ENCODE data around the gene CNRIP1. TPM values are rescaled to one million over a fixed set of nuclear protein-coding genes. Genes with fewer than 3 reads are reported as not detected.

The CNRIP1 gene, protein sequence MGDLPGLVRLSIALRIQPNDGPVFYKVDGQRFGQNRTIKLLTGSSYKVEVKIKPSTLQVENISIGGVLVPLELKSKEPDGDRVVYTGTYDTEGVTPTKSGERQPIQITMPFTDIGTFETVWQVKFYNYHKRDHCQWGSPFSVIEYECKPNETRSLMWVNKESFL
- total RNA-seq = under 1 TPM in 3 of 5 donors, not detected in 2; 0.53 to 0.63 (median 0.59) TPM
- total RNA-seq (2013) = not detected
- total RNA-seq = 0 to 1.1 (median 0.12) reads per million in 29 experiments

DNA sequence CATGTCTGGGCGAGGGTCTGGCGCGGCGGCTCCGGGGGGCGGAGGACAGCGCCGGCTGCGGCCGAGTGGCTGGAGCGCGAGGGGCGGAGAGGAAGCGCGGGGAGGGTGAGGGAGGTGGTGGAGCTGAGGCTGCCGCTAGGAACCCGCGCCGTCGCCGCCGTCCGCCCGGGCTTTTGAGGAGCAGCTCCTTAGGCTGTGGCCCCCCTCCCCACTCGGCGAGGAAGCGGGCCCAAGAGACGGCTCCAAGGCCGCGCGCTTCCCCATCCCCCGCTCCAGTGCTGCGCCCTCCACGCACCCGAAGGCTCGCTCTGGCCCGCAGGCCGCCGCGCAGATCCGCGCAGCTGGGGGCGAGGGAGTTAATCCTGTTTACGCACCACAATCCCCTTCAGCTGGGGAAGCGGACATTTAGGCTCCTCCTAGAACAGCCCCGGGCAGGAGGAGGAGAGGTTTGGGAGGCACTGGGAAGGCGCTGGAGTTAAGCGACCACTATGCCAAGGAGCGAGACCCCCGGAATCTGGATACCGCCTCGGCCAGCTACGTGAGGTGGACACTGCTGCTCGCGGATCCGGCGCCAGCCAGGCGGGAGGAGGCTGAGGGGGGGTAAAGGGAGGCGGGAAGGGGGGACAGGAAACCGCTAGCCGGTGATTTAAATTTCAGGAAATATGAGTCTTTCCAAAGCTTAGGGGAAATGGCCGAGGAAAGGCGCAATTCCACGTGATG is at the start of gene CNRIP1:
Gene CNRIP1, minus strand, starts transcription at position 552 of the 720 bp plus-strand sequence. Its CDS starts 549 bp downstream, at position 3.
- no peaks in the 10 kb centered on the region for H3K36me3 ChIP-seq (ENCODE audit: control insufficient read depth in 2 of 2, extremely low read depth in 1 of 2, insufficient read depth in 1 of 2, low read length in 1 of 2)
- peaks cover 0 to 15% of the 10 kb centered on the region in 2 experiments for H3K4me1 ChIP-seq (ENCODE audit: control insufficient read depth in 1 of 2, extremely low read depth in 1 of 2, insufficient read depth in 2 of 2, low read length in 2 of 2)
- peak within 1 kb of the TSS; percentile 57 to 75 (median 67) for H3K4me3 Mint-ChIP-seq
- peaks cover 4 to 26% of the 10 kb centered on the region in 2 experiments for H3K27me3 ChIP-seq (replicated peaks in 1 of 2; ENCODE audit: control insufficient read depth in 2 of 2, extremely low read depth in 1 of 2, insufficient read depth in 2 of 2, low read length in 1 of 2)
- peak within 1 kb of the TSS; percentile 31 to 64 for H3K4me3 ChIP-seq (ENCODE audit: control insufficient read depth in 1 of 2, extremely low read depth in 1 of 2, low read length in 1 of 2)
- DNase-seq = peak in 4 of 35 experiments; percentile 5 to 12 (median 9)
- H3K27me3 Mint-ChIP-seq = peaks cover 49 to 51% of the 10 kb centered on the region in 2 donors
- H3K9me3 Mint-ChIP-seq = peaks cover 0 to 2% (median 1%) of the 10 kb centered on the region in 3 donors
- peaks cover 0 to 14% (median 9%) of the 10 kb centered on the region in 3 donors for H3K4me1 Mint-ChIP-seq
- no peaks in the 10 kb centered on the region for H3K36me3 Mint-ChIP-seq
- no peaks in the 10 kb centered on the region for H3K9me3 ChIP-seq
- POLR2A ChIA-PET = no interaction called here
- H3K27ac ChIP-seq (ENCODE audit: low read length) = no peak within 1 kb of the TSS
- CTCF ChIA-PET = no interaction called here
- 1% methylated on average over 51 of the region's 64 CpGs for WGBS (ENCODE audit: insufficient coverage)
- ATAC-seq (replicated peaks in 1 of 4) = peak in 2 of 4 experiments; percentile 24 to 37
- peak within 1 kb of the TSS in 1 of 2 donors; percentile 46 for H3K27ac Mint-ChIP-seq

DNA sequence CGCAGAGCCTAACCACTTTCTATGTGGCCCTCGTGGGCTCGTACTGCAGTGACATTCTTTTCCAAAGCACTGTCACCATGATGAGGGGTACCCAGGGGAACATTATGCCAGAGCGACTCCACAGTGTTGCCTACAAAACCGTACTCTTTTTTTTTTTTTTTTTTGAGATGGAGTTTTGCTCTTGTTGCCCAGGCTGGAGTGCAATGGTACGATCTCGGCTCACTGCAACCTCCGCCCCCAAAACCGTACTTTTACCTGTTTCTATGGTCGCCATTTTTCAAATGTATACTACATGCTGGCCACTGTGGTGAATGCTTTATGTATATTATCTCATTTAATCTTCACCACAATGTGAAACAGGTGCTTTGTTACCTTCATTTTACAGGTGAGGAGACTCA is 49.6 kb upstream of the CNRIP1 start:
- Histone ChIP-seq H3K4me1 (ENCODE audit: control insufficient read depth in 1 of 2, extremely low read depth in 1 of 2, insufficient read depth in 2 of 2, low read length in 2 of 2) (peaks cover 4 to 14% of the 10 kb centered on the region in 2 experiments), H3K27me3 (replicated peaks in 1 of 2; ENCODE audit: control insufficient read depth in 2 of 2, extremely low read depth in 1 of 2, insufficient read depth in 2 of 2, low read length in 1 of 2) (no peaks in the 10 kb centered on the region), H3K27ac (ENCODE audit: low read length) (peak overlapping the region; percentile 29), H3K36me3 (ENCODE audit: control insufficient read depth in 2 of 2, extremely low read depth in 1 of 2, insufficient read depth in 1 of 2, low read length in 1 of 2) (no peaks in the 10 kb centered on the region), H3K9me3 (no peaks in the 10 kb centered on the region), H3K4me3 (ENCODE audit: control insufficient read depth in 1 of 2, extremely low read depth in 1 of 2, low read length in 1 of 2) (no peak overlapping the region)
- ATAC-seq (replicated peaks in 1 of 4) = no peak
- Mint-ChIP-seq H3K4me1 (peaks cover 0 to 46% (median 16%) of the 10 kb centered on the region in 3 donors), H3K36me3 (peaks cover 7% of the 10 kb centered on the region), H3K27ac (no peak overlapping the region), H3K9me3 (peaks cover 0 to 6% (median 5%) of the 10 kb centered on the region in 3 donors), H3K4me3 (no peak overlapping the region), H3K27me3 (no peaks in the 10 kb centered on the region)
- ChIA-PET CTCF (no interaction called here), POLR2A (no interaction called here)
- DNase-seq = no peak
- WGBS (ENCODE audit: insufficient coverage) = 57% methylated on average over 3 of the region's 10 CpGs

DNA sequence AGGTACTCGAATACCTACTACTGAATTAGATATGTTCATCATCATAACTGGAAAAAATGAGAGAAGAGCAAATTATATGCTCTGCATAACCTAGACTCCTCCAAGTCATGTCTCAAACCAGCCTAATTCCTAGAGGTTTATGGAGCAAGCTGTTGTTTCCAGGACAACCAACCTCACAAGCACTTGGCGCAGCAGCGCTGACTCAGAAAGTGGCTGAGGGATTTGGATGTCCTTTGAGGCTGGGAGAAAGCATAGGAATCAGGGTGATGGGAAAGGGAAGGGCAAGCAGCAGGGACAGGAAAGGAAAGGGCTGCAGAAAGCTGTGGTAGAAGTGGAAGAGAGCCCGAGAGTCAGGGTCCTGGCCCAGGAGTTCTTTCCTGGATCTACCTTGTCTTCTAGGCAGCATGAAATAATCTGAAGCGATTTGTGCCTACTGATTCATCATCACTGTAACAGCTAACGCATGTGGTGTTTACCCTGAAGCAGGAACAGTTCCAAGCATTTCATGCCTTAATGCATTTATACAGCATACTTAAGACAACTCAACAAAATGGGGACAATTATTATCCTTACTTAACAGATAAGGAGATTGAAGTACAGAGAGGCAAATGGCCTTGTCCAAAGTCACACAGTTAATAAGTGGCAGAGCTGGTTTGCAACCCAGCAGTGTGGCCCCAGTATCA is 49.0 kb upstream of the CNRIP1 start:
- Histone ChIP-seq H3K4me3 (ENCODE audit: control insufficient read depth in 1 of 2, extremely low read depth in 1 of 2, low read length in 1 of 2) (peak overlapping the region in 1 of 2 donors; percentile 53), H3K27me3 (replicated peaks in 1 of 2; ENCODE audit: control insufficient read depth in 2 of 2, extremely low read depth in 1 of 2, insufficient read depth in 2 of 2, low read length in 1 of 2) (no peaks in the 10 kb centered on the region), H3K4me1 (ENCODE audit: control insufficient read depth in 1 of 2, extremely low read depth in 1 of 2, insufficient read depth in 2 of 2, low read length in 2 of 2) (peaks cover 4 to 16% of the 10 kb centered on the region in 2 experiments), H3K9me3 (no peaks in the 10 kb centered on the region), H3K27ac (ENCODE audit: low read length) (peak overlapping the region; percentile 29), H3K36me3 (ENCODE audit: control insufficient read depth in 2 of 2, extremely low read depth in 1 of 2, insufficient read depth in 1 of 2, low read length in 1 of 2) (no peaks in the 10 kb centered on the region)
- Mint-ChIP-seq H3K9me3 (peaks cover 0 to 6% (median 5%) of the 10 kb centered on the region in 3 donors), H3K4me3 (peak overlapping the region in 2 of 3 donors; percentile 50), H3K27ac (peak overlapping the region in 1 of 2 donors; percentile 15), H3K36me3 (peaks cover 7% of the 10 kb centered on the region), H3K27me3 (no peaks in the 10 kb centered on the region), H3K4me1 (peaks cover 0 to 51% (median 16%) of the 10 kb centered on the region in 3 donors)
- 96% methylated on average over 5 of the region's 6 CpGs for WGBS (ENCODE audit: insufficient coverage)
- ChIA-PET CTCF (interaction anchor here in 1 of 2 donors (1.2 kb wide), 1 partner anchor 72 kb away, joined by 3 read pairs; no protein-coding TSS in a partner anchor), POLR2A (no interaction called here)
- ATAC-seq (replicated peaks in 1 of 4) = no peak
- no peak for DNase-seq

DNA sequence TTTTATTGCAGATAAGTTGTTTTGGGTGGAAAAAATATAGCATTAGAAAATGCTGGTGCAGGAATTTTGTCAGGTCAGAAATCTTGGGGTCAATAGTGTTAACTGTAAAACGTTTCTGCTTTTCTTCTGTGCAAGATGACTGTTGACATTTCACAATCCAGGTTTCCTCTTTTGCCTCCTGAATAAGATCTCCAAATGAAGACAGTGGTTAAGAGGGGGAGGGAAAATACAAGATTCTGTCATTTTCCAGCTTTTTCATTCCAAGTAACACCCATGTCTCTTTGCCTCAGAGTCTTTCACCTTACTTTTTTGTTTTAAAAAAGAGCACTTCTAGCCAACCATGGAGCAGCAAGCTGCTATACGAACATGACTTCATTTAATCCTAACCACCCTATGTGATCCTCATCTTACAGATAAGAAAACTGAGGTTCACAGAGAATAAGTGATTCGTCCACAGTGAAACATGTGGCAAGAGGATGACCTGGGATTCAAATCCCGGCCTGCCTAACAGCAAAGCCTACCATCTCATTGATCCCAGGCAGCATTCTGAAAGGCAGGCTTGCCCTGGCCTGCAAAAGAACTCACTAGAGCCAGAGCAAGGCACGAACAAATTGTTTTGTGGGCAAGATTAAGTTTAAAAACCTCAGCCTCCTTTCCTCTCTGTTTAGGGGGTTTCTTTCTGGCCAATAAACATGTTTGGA is 48.4 kb upstream of the CNRIP1 start:
- Histone ChIP-seq H3K4me3 (ENCODE audit: control insufficient read depth in 1 of 2, extremely low read depth in 1 of 2, low read length in 1 of 2) (peak overlapping the region in 1 of 2 donors; percentile 53), H3K27ac (ENCODE audit: low read length) (peak overlapping the region; percentile 29), H3K4me1 (ENCODE audit: control insufficient read depth in 1 of 2, extremely low read depth in 1 of 2, insufficient read depth in 2 of 2, low read length in 2 of 2) (peaks cover 4 to 19% of the 10 kb centered on the region in 2 experiments), H3K9me3 (no peaks in the 10 kb centered on the region), H3K36me3 (ENCODE audit: control insufficient read depth in 2 of 2, extremely low read depth in 1 of 2, insufficient read depth in 1 of 2, low read length in 1 of 2) (no peaks in the 10 kb centered on the region), H3K27me3 (replicated peaks in 1 of 2; ENCODE audit: control insufficient read depth in 2 of 2, extremely low read depth in 1 of 2, insufficient read depth in 2 of 2, low read length in 1 of 2) (no peaks in the 10 kb centered on the region)
- Mint-ChIP-seq H3K9me3 (peaks cover 0 to 6% (median 5%) of the 10 kb centered on the region in 3 donors), H3K4me1 (peaks cover 0 to 58% (median 16%) of the 10 kb centered on the region in 3 donors), H3K27me3 (peaks cover 0 to 3% of the 10 kb centered on the region in 2 donors), H3K36me3 (peaks cover 7% of the 10 kb centered on the region), H3K27ac (peak overlapping the region; percentile 8 to 53), H3K4me3 (peak overlapping the region; percentile 29 to 70 (median 50))
- POLR2A ChIA-PET = no interaction called here
- CTCF ChIA-PET = interaction anchor here in 1 of 2 donors (1.2 kb wide), 1 partner anchor 72 kb away, joined by 3 read pairs; no protein-coding TSS in a partner anchor
- WGBS (ENCODE audit: insufficient coverage) = 39% methylated on average over 3 of the region's 5 CpGs
- ATAC-seq (replicated peaks in 1 of 4) = no peak
- DNase-seq = no peak

DNA sequence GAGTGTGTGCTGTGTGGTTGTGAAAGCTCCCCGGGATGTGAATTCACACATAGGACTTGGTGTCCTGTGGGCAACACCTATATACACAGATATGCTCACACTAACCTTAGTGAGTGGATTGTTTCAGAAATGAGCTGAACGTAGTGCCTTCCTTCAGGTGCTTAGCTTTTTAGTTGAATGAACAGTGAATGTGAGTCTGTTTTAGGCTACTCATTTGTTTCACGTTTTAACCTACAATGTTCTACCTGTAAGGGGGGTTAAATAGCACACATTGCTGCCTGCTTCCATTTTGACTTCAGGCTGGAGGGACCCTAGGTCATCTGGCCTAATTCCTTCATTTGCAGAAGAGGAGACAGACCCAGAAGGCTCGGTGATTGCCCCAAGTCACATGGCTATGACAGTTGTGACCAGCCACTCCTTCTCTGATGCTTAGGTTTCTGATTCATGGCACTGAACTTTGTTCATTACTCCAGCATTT is 46.4 kb upstream of the CNRIP1 start:
- peak overlapping the region; percentile 53 for H3K27ac ChIP-seq (ENCODE audit: low read length)
- peaks cover 0 to 6% (median 5%) of the 10 kb centered on the region in 3 donors for H3K9me3 Mint-ChIP-seq
- H3K27ac Mint-ChIP-seq = peak overlapping the region; percentile 17 to 50
- DNase-seq = peak in 2 of 35 experiments; percentile 26 to 45
- H3K27me3 ChIP-seq (replicated peaks in 1 of 2; ENCODE audit: control insufficient read depth in 2 of 2, extremely low read depth in 1 of 2, insufficient read depth in 2 of 2, low read length in 1 of 2) = no peaks in the 10 kb centered on the region
- peak in 1 of 4 experiments; percentile 35 for ATAC-seq (replicated peaks in 1 of 4)
- H3K27me3 Mint-ChIP-seq = peaks cover 0 to 4% of the 10 kb centered on the region in 2 donors
- H3K36me3 ChIP-seq (ENCODE audit: control insufficient read depth in 2 of 2, extremely low read depth in 1 of 2, insufficient read depth in 1 of 2, low read length in 1 of 2) = no peaks in the 10 kb centered on the region
- 60% methylated on average over 1 of the region's 4 CpGs for WGBS (ENCODE audit: insufficient coverage)
- H3K4me3 Mint-ChIP-seq = peak overlapping the region; percentile 73 to 77 (median 73)
- CTCF ChIA-PET = interaction anchor here in 1 of 2 donors (0.9 kb wide), 3 partner anchors 13 to 101 kb away, joined by 3 to 5 read pairs (median 3); partner anchors contain the start of genes APLF and FBXO48
- peaks cover 13 to 54% (median 18%) of the 10 kb centered on the region in 3 donors for H3K4me1 Mint-ChIP-seq
- no peaks in the 10 kb centered on the region for H3K9me3 ChIP-seq
- H3K4me1 ChIP-seq (ENCODE audit: control insufficient read depth in 1 of 2, extremely low read depth in 1 of 2, insufficient read depth in 2 of 2, low read length in 2 of 2) = peaks cover 2 to 19% of the 10 kb centered on the region in 2 experiments
- peaks cover 2% of the 10 kb centered on the region for H3K36me3 Mint-ChIP-seq
- peak overlapping the region in 1 of 2 donors; percentile 53 for H3K4me3 ChIP-seq (ENCODE audit: control insufficient read depth in 1 of 2, extremely low read depth in 1 of 2, low read length in 1 of 2)
- POLR2A ChIA-PET = interaction anchor here in 1 of 2 donors (0.6 kb wide), 1 partner anchor 13 kb away, joined by 3 read pairs; no protein-coding TSS in a partner anchor
